Cardiac muscle cell (in vitro differentiated cells and primary cell): ENCODE results near the gene LTN1. TPM values are rescaled to one million over a fixed set of nuclear protein-coding genes. Genes with fewer than 3 reads are reported as not detected.

Experiments used
- DNase-seq, 2 donors: peaks; one replicate each; pipeline versions ENCODE4 v3.0.0 to v3.0.0-alpha.2; 2010 to 2017; ENCODE audit warnings: low read depth in 1 of 2, low spot score in 1 of 2
- H3K27ac ChIP-seq: fragments of 200-600 bp; sonication (generic); 2 replicates; pipeline ENCODE4 v1.5.1; 2016
- H3K27me3 ChIP-seq: fragments of 200-600 bp; sonication (generic); 2 replicates; pipeline ENCODE4 v1.6.0; 2016; ENCODE audit warnings: control low read depth
- H3K36me3 ChIP-seq: fragments of 200-600 bp; sonication (generic); 2 replicates; pipeline ENCODE4 v1.5.1; 2016; ENCODE audit warnings: control low read depth
- H3K4me1 ChIP-seq: fragments of 200-600 bp; sonication (generic); 2 replicates; pipeline ENCODE4 v1.8.1; 2017; ENCODE audit warnings: low read depth, mild to moderate bottlenecking, mixed run types
- H3K4me3 ChIP-seq: fragments of 200-600 bp; sonication (generic); 2 replicates; pipeline ENCODE4 v1.5.1; 2016; ENCODE audit warnings: mild to moderate bottlenecking
- H3K9me3 ChIP-seq: fragments of 200-600 bp; sonication (generic); 2 replicates; pipeline ENCODE4 v1.5.1; 2017; ENCODE audit warnings: low read depth, mild to moderate bottlenecking, control low read depth
- polyA plus RNA-seq: library from polyadenylated mRNA; unstranded; fragments of >200 nt; fragmentation: Nextera tagmentation; extraction: Ambion mirVana; gene quantifications from 2 replicates; pipeline ENCODE4 v1.2.1, GENCODE V29; 2016
- total RNA-seq: library from RNA; depleted of rRNA; stranded (reverse); fragments of >200 nt; gene quantifications from 2 replicates; pipeline ENCODE4 v1.2.3, GENCODE V29; 2016
- TF ChIP-seq, protein P1 (sequence below): IDR thresholded peaks from 2 replicates; pipeline ENCODE4 v1.5.1; 2012; ENCODE audit warnings: low read depth, mild to moderate bottlenecking, low read length

Gene LTN1
- total and polyA plus RNA-seq, 2 experiments from 2014 or later: 10.7 to 16.9 TPM

DNA sequence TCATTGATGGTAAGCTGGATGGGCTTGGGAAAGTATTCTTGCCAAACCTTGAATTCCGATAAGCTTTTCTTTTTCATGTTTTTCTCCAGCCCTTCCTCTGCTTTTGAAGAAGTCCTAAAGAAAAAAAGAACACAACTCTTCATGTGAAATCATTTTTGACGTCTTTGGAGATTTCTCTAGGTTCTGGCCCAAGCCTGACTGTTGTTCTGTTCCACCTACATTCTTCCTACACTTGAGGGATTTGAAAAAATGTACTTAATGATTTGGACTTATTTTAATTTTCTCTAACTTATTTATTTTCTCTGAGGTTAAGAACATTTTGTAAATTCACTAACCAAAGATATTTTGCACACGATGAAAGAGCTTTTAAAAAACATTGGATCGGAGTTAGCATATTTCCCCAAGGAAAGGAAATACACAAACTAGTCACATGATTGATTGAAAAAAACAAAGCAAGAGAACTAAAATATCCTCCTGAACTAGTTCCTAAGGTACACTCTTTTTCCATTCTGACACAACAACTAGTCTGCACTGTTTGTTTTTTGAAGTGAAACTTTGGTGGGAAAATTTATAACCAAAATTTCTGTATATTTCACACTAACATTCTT lies 82.3 kb downstream of the LTN1 start:
- Histone ChIP-seq H3K4me3 (no peak overlapping the region), H3K27me3 (no peaks in the 10 kb centered on the region), H3K27ac (no peak overlapping the region), H3K4me1 (no peaks in the 10 kb centered on the region), H3K36me3 (no peaks in the 10 kb centered on the region), H3K9me3 (no peaks in the 10 kb centered on the region)
- TF ChIP-seq, protein P1, sequence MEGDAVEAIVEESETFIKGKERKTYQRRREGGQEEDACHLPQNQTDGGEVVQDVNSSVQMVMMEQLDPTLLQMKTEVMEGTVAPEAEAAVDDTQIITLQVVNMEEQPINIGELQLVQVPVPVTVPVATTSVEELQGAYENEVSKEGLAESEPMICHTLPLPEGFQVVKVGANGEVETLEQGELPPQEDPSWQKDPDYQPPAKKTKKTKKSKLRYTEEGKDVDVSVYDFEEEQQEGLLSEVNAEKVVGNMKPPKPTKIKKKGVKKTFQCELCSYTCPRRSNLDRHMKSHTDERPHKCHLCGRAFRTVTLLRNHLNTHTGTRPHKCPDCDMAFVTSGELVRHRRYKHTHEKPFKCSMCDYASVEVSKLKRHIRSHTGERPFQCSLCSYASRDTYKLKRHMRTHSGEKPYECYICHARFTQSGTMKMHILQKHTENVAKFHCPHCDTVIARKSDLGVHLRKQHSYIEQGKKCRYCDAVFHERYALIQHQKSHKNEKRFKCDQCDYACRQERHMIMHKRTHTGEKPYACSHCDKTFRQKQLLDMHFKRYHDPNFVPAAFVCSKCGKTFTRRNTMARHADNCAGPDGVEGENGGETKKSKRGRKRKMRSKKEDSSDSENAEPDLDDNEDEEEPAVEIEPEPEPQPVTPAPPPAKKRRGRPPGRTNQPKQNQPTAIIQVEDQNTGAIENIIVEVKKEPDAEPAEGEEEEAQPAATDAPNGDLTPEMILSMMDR: no peak
- DNase-seq: no peak

DNA sequence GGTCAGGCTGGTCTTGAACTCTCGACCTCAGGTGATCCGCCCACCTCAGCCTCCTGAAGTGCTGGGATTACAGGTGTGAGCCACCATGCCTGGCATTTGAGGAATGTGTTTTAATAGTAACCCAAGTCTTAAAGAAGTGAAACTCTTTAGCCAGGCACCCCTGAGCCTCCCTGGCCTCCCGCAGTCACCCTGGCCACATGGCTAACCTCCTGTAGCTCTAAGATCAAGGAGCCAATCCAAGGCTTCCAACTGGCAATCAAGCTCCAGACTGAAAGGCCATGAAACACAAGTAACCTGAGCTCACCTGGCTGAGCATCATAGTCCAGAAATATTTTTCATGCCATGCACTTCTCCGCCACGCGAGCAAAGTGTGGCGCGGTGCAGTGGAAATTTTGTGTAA lies 84.3 kb downstream of the LTN1 start:
- TF ChIP-seq, protein P1: no peak
- H3K27ac ChIP-seq: no peak overlapping the region

DNA sequence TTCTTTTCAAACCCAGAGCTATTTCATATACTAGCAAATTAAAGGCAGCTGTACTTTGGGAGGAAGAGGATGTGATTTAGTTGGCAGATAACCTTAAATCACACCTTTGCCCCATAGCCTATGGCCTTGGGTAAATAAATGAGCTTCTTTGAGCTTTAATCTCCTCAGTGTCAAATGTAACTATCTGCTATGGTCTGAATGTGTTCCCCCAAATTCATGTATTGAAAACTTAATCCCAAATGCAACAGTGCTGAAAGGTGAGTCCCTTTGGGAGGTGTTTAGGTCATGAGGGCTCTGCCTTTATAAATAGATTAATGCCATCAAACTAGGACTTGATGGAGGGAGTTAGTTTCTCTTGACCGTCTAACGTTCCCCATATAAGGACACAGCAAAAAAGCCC lies 85.8 kb downstream of the LTN1 start:
- no peak overlapping the region for H3K4me3 ChIP-seq
- H3K27ac ChIP-seq: no peak overlapping the region
- no peak for DNase-seq
- H3K36me3 ChIP-seq: no peaks in the 10 kb centered on the region
- no peaks in the 10 kb centered on the region for H3K9me3 ChIP-seq
- TF ChIP-seq, protein P1: no peak
- H3K27me3 ChIP-seq: no peaks in the 10 kb centered on the region
- H3K4me1 ChIP-seq: no peaks in the 10 kb centered on the region

More for the DNA sequence above, 84.3 kb downstream of the LTN1 start:
- no peak overlapping the region for H3K4me3 ChIP-seq
- no peak for DNase-seq
- no peaks in the 10 kb centered on the region for H3K36me3 ChIP-seq
- H3K27me3 ChIP-seq: no peaks in the 10 kb centered on the region
- H3K4me1 ChIP-seq: no peaks in the 10 kb centered on the region
- no peaks in the 10 kb centered on the region for H3K9me3 ChIP-seq

DNA sequence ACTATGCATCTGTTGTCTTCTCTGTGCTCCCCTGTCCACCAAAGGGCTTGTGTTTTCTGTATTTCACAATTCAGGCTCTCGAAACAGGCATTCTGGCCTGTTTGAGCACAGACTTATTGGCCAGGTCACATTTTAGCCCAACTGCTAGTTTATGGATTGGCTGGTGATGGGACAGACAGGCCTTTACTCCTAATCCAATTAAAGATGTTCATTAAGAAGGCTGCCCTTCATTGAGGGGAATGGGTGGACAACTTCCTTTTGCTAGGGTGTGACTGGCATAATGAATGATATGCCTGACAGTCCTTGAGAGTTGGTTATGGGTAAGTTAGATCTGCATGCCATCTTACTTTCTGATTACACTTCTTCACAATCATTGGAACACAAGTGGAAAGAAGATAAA lies 86.4 kb downstream of the LTN1 start:
- Histone ChIP-seq H3K27me3 (no peaks in the 10 kb centered on the region), H3K4me1 (no peaks in the 10 kb centered on the region), H3K9me3 (no peaks in the 10 kb centered on the region), H3K27ac (no peak overlapping the region), H3K4me3 (no peak overlapping the region), H3K36me3 (no peaks in the 10 kb centered on the region)
- no peak for DNase-seq
- TF ChIP-seq, protein P1: no peak

DNA sequence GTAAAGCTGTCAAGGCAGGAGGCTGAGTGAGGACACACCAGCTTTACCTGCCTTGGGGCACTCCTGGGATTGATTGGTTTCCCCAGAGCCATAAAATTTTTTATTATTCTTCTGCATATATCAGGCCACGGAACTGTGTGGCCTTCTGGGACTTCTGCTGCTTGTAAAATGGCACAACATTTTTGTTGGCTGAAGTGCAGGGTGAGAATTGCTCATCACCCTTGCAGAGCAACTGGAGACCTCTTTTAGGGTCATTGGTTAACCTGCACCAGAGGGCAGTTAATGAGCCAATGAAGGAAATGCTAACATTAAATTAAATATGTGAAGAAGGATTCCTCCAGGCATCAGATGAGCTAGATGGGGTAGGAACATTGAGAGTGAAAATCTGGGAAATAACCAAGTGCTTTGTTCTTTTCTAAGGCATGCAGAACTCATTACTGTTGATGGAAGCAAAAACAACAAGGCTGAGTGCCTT lies 87.7 kb downstream of the LTN1 start:
- TF ChIP-seq, protein P1: no peak
- H3K9me3 ChIP-seq: no peaks in the 10 kb centered on the region

More for the DNA sequence above, 87.7 kb downstream of the LTN1 start:
- Histone ChIP-seq H3K4me3 (no peak overlapping the region), H3K27ac (no peak overlapping the region), H3K4me1 (no peaks in the 10 kb centered on the region), H3K36me3 (no peaks in the 10 kb centered on the region), H3K27me3 (no peaks in the 10 kb centered on the region)
- no peak for DNase-seq
